Measurements from ENCODE around the gene S1PR4.
A peak's percentile ranks its signal among the peaks of the same experiment; 100 is the strongest.

The S1PR4 gene

DNA sequence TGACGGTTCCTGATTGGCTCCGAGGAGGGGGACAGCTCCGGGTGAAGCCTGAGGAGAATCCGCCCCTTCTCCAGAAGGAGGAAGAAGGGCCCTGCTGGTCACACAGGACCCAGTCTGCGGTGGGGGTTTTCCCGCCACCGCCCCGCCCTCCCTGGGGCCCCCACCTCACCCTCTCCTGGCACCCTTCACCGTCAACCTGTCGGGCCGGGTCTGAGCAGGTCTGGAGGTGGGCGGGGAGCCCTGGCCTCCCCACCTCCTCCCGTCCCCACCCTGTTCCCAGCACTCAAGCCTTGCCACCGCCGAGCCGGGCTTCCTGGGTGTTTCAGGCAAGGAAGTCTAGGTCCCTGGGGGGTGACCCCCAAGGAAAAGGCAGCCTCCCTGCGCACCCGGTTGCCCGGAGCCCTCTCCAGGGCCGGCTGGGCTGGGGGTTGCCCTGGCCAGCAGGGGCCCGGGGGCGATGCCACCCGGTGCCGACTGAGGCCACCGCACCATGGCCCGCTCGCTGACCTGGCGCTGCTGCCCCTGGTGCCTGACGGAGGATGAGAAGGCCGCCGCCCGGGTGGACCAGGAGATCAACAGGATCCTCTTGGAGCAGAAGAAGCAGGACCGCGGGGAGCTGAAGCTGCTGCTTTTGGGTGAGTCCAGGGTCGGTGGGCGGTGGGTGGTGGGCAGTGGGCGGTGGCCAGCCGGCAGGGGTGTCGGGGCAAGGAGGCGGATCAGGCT, 42.4 kb upstream of the S1PR4 start, which contains the start of gene GNA15:
Gene GNA15, plus strand, starts transcription at position 73 of the 723 bp plus-strand sequence. Its CDS starts 418 bp downstream, at position 491.
- H3K27me3 ChIP-seq (replicated peaks; ENCODE audit: control insufficient read depth, insufficient read depth, low read length): no peaks in the 10 kb centered on the region

DNA sequence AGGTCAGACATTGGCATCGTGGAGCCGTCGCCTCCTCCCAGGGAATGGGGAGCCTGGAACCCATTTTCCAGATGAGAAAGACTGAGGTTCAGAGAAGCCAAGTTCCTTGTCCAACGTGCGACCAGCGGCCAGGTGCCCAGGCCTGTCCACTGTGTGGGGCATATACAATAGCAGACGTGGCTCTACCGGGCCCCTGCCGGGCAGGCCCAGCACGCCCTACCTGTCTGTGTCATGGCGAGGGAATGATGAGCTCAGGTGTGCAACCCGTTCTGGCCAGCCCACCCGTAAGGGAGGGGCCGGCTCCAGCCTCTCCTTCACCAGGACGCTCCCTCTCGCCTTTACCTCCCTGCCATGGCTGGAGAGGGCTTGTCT, 41.9 kb upstream of the S1PR4 start:
- peak overlapping the region; percentile 72 for H3K4me3 ChIP-seq (replicated peaks; ENCODE audit: low read depth, low read length)
- H3K36me3 ChIP-seq (ENCODE audit: control insufficient read depth, insufficient read depth, low read length): no peaks in the 10 kb centered on the region
- H3K27me3 ChIP-seq (replicated peaks; ENCODE audit: control insufficient read depth, insufficient read depth, low read length): no peaks in the 10 kb centered on the region
- DNase-seq (ENCODE audit: extremely low read depth, insufficient read length): no peak
- TF ChIP-seq, protein P1, sequence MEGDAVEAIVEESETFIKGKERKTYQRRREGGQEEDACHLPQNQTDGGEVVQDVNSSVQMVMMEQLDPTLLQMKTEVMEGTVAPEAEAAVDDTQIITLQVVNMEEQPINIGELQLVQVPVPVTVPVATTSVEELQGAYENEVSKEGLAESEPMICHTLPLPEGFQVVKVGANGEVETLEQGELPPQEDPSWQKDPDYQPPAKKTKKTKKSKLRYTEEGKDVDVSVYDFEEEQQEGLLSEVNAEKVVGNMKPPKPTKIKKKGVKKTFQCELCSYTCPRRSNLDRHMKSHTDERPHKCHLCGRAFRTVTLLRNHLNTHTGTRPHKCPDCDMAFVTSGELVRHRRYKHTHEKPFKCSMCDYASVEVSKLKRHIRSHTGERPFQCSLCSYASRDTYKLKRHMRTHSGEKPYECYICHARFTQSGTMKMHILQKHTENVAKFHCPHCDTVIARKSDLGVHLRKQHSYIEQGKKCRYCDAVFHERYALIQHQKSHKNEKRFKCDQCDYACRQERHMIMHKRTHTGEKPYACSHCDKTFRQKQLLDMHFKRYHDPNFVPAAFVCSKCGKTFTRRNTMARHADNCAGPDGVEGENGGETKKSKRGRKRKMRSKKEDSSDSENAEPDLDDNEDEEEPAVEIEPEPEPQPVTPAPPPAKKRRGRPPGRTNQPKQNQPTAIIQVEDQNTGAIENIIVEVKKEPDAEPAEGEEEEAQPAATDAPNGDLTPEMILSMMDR (IDR thresholded peaks at IDR 0.05; ENCODE audit: insufficient read depth, low read length, poor library complexity, severe bottlenecking): no peak

More for the DNA sequence above, 42.4 kb upstream of the S1PR4 start, which contains the start of gene GNA15:
- Histone ChIP-seq H3K4me3 (replicated peaks; ENCODE audit: low read depth, low read length) (peak within 1 kb of the TSS; percentile 72), H3K36me3 (ENCODE audit: control insufficient read depth, insufficient read depth, low read length) (no peaks in the 10 kb centered on the region)
- peak; percentile 69 for DNase-seq (ENCODE audit: extremely low read depth, insufficient read length)
- TF ChIP-seq, protein P1 (IDR thresholded peaks at IDR 0.05; ENCODE audit: insufficient read depth, low read length, poor library complexity, severe bottlenecking): no peak

DNA sequence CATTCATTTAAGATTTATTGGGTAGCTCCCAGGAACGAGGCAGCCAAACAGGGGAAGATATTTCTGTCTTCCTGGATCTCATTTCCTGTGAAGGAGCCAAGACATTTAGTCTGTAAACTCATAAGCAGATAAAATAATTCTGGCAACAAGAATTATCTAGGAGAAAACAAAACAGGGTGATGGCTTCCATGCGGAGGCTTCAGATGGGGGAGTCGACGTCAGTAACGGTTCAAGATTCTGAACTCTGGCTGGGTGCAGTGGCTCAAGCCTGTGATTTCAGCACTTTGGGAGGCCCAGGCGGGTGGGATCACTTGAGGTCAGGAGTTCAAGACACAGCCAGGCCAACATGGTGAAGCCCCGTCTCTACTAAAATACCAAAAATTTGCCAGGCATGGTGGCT, 41.5 kb upstream of the S1PR4 start:
- no peaks in the 10 kb centered on the region for H3K36me3 ChIP-seq (ENCODE audit: control insufficient read depth, insufficient read depth, low read length)
- TF ChIP-seq, protein P1 (IDR thresholded peaks at IDR 0.05; ENCODE audit: insufficient read depth, low read length, poor library complexity, severe bottlenecking): no peak

DNA sequence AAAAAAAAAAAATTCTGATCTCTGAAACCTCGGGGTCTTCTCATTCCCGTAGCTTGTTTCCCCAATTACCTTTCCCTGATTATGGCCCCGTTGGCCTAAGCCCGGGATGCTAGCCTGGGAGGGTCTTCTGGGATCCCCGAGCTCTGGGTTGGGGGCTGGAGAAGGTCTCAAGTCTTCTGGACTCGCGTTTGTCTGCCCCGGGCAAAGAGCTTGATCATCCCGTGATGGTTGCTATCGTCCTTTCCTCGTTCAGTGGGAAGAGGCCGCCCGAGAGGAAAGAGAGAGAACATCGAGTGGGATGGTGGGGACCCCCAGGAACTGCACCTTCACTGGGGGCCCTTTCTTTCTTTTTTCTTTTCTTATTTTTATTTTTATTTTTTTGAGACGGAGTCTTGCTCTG, 40.3 kb upstream of the S1PR4 start:
- no peaks in the 10 kb centered on the region for H3K27me3 ChIP-seq (replicated peaks; ENCODE audit: control insufficient read depth, insufficient read depth, low read length)
- no peak for DNase-seq (ENCODE audit: extremely low read depth, insufficient read length)
- TF ChIP-seq, protein P1 (IDR thresholded peaks at IDR 0.05; ENCODE audit: insufficient read depth, low read length, poor library complexity, severe bottlenecking): no peak
- no peaks in the 10 kb centered on the region for H3K36me3 ChIP-seq (ENCODE audit: control insufficient read depth, insufficient read depth, low read length)
- no peak overlapping the region for H3K4me3 ChIP-seq (replicated peaks; ENCODE audit: low read depth, low read length)

More for the DNA sequence above, 41.5 kb upstream of the S1PR4 start:
- DNase-seq (ENCODE audit: extremely low read depth, insufficient read length): no peak
- Histone ChIP-seq H3K4me3 (replicated peaks; ENCODE audit: low read depth, low read length) (peak overlapping the region; percentile 72), H3K27me3 (replicated peaks; ENCODE audit: control insufficient read depth, insufficient read depth, low read length) (no peaks in the 10 kb centered on the region)

DNA sequence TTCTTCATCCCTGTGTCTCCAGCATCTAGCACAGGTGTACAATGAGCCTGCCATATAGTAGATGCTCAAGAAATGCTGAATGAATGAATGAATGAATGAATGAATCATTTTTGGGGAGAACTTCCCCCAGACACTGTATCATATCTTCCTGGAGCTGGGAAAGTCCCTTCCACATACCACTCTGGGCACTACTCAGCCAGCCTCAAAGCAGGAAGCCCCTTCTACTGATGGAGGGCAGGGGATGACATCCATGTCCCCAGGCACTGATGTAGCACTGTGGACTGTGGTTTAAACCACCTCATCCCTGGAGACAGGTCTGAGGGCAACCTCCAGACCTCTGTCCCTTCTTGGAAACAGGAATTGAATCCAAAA, 37.9 kb upstream of the S1PR4 start:
- TF ChIP-seq, protein P1 (IDR thresholded peaks at IDR 0.05; ENCODE audit: insufficient read depth, low read length, poor library complexity, severe bottlenecking): no peak
- no peak for DNase-seq (ENCODE audit: extremely low read depth, insufficient read length)
- H3K27me3 ChIP-seq (replicated peaks; ENCODE audit: control insufficient read depth, insufficient read depth, low read length): no peaks in the 10 kb centered on the region
- H3K4me3 ChIP-seq (replicated peaks; ENCODE audit: low read depth, low read length): no peak overlapping the region
- no peaks in the 10 kb centered on the region for H3K36me3 ChIP-seq (ENCODE audit: control insufficient read depth, insufficient read depth, low read length)
